Activated B cell treated with CpG ODN at 0.5 μM for 24 hours (primary cell): ENCODE measurements around the gene KRT15. TPM values are rescaled to one million over a fixed set of nuclear protein-coding genes. Genes with fewer than 3 reads are reported as not detected.

ENCODE experiments used
- ATAC-seq: fragments of 200-7000 bp; cut with Tn5 transposase; one replicate; pipeline ENCODE4 v1.10.0; 2021; ENCODE audit warnings: low read depth, mild to moderate bottlenecking, moderate library complexity
- CTCF ChIA-PET: fragments of 350-600 bp; sonication (Branson Sonifier 250); formaldehyde crosslinking; loops from one replicate; lab custom pipeline; 2021; ENCODE audit warnings: antibody characterized with exemption; lab: Charles Lee
- POLR2A ChIA-PET: fragments of 350-600 bp; sonication (Branson Sonifier 250); formaldehyde crosslinking; loops from one replicate; lab custom pipeline; 2021; ENCODE audit warnings: antibody characterized with exemption; lab: Charles Lee
- DNase-seq: peaks from one replicate; pipeline ENCODE4 v3.0.0; 2022
- H3K27ac Mint-ChIP-seq: one replicate; pipeline ENCODE4 v1.8.0; 2020; ENCODE audit warnings: mixed read lengths
- H3K27me3 Mint-ChIP-seq: one replicate; pipeline ENCODE4 v1.8.0; 2021; ENCODE audit warnings: mixed read lengths
- H3K36me3 Mint-ChIP-seq: one replicate; pipeline ENCODE4 v1.8.0; 2021; ENCODE audit warnings: low read depth, mixed read lengths
- H3K4me1 Mint-ChIP-seq: one replicate; pipeline ENCODE4 v1.8.0; 2021; ENCODE audit warnings: mixed read lengths
- H3K4me3 Mint-ChIP-seq: one replicate; pipeline ENCODE4 v1.8.0; 2020; ENCODE audit warnings: mild to moderate bottlenecking, mixed read lengths
- H3K9me3 Mint-ChIP-seq: one replicate; pipeline ENCODE4 v1.8.0; 2020; ENCODE audit warnings: mixed read lengths
- intact Hi-C: fragments of 100-400 bp; cut with micrococcal nuclease; formaldehyde crosslinking; loops from one replicate; pipeline ENCODE4 v1.15.1; 2024
- total RNA-seq: library from RNA; stranded (reverse); gene quantifications from 2 replicates; pipeline ENCODE4 v1.2.3, GENCODE V29; 2022
- TF ChIP-seq, protein P1 (sequence below): fragments of 200-600 bp; IDR thresholded peaks from one replicate; pipeline ENCODE4 v1.8.0; 2022; ENCODE audit warnings: antibody characterized with exemption, mild to moderate bottlenecking

KRT15 gene
- total RNA-seq, 1 donor from 2014 or later: not detected

DNA sequence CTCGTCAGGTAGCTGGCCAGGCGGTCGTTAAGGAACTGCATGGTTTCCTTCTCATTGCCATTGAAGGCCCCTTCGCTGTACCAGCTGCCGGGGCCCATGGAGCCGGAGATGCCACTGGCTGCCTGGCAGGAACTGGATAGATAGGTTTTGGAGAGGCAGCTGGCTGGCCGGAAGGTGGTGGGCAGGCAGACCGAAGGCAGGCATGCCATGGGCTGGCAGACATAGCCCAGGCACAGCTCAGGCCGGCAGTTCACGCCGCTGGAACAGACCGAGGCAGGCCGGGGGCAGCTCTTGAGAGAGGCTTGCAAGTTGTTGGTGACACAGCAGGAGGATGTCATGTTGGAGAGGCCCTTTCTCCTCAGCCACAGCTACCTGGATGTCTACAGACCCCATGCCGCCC, 51.7 kb downstream of the KRT15 start, which contains the start of gene KRT32:
Gene KRT32 (minus strand): TSS at position 399 of the 400 bp plus-strand sequence. CDS start 61 bp downstream, at position 338.
- POLR2A ChIA-PET: no interaction called here
- Mint-ChIP-seq H3K9me3 (peaks cover 7% of the 10 kb centered on the region), H3K36me3 (no peaks in the 10 kb centered on the region), H3K4me3 (no peak within 1 kb of the TSS), H3K27ac (no peak within 1 kb of the TSS), H3K27me3 (peaks cover 16% of the 10 kb centered on the region), H3K4me1 (no peaks in the 10 kb centered on the region)
- DNase-seq: no peak
- no peak for ATAC-seq
- TF ChIP-seq, protein P1, sequence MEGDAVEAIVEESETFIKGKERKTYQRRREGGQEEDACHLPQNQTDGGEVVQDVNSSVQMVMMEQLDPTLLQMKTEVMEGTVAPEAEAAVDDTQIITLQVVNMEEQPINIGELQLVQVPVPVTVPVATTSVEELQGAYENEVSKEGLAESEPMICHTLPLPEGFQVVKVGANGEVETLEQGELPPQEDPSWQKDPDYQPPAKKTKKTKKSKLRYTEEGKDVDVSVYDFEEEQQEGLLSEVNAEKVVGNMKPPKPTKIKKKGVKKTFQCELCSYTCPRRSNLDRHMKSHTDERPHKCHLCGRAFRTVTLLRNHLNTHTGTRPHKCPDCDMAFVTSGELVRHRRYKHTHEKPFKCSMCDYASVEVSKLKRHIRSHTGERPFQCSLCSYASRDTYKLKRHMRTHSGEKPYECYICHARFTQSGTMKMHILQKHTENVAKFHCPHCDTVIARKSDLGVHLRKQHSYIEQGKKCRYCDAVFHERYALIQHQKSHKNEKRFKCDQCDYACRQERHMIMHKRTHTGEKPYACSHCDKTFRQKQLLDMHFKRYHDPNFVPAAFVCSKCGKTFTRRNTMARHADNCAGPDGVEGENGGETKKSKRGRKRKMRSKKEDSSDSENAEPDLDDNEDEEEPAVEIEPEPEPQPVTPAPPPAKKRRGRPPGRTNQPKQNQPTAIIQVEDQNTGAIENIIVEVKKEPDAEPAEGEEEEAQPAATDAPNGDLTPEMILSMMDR: no peak
- intact Hi-C loops: no loop called here
- CTCF ChIA-PET: no interaction called here

DNA sequence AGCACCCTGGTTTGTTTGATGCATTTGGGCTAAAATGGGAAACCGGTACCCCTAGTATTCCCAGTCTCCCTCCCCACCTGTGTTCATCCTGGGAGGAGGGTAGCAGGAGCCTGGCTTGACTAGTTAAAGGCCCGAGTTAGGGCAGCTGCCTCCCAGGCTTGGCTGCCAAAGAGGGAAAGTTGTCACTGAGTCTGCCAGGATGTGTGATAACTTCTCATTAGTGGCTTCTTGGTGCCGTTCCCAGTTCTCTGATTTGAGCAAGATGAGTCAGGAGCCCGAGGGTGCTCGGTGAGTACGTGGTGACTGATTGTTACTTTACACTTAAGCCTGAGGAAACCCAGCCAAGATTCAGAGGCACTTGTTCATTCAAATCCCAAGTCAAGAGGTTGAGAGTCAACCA, 54.0 kb downstream of the KRT15 start:
- POLR2A ChIA-PET: no interaction called here
- no peaks in the 10 kb centered on the region for H3K4me1 Mint-ChIP-seq
- intact Hi-C loops: no loop called here
- H3K36me3 Mint-ChIP-seq: no peaks in the 10 kb centered on the region
- H3K27me3 Mint-ChIP-seq: peaks cover 28% of the 10 kb centered on the region
- H3K9me3 Mint-ChIP-seq: peaks cover 7% of the 10 kb centered on the region
- CTCF ChIA-PET: no interaction called here
- TF ChIP-seq, protein P1: no peak
- H3K4me3 Mint-ChIP-seq: no peak overlapping the region
- no peak for ATAC-seq
- DNase-seq: no peak
- H3K27ac Mint-ChIP-seq: no peak overlapping the region

DNA sequence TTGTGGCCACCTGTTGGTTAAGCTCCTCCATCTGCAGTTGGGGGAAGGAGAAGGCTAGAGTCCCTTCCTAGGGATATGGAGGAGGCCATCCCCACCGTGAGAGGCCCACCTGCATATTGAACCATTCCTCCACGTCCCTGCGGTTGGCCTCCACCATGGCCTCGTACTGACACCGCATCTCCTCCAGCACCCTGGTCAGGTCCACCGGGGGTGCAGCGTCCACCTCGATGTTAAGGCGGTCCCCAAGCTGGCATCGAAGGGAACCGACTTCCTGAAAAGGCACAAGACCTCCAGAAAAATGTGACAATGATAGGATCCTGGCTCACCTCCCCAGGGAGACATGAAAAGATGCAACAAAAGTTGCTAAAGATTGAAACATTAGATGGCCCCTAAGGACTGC, 54.5 kb downstream of the KRT15 start:
- intact Hi-C loops: no loop called here
- Mint-ChIP-seq H3K27ac (no peak overlapping the region), H3K4me3 (no peak overlapping the region), H3K27me3 (peaks cover 27% of the 10 kb centered on the region), H3K4me1 (no peaks in the 10 kb centered on the region), H3K9me3 (peaks cover 7% of the 10 kb centered on the region), H3K36me3 (no peaks in the 10 kb centered on the region)
- TF ChIP-seq, protein P1: no peak
- DNase-seq: no peak
- ATAC-seq: no peak
- POLR2A ChIA-PET: no interaction called here
- CTCF ChIA-PET: no interaction called here

DNA sequence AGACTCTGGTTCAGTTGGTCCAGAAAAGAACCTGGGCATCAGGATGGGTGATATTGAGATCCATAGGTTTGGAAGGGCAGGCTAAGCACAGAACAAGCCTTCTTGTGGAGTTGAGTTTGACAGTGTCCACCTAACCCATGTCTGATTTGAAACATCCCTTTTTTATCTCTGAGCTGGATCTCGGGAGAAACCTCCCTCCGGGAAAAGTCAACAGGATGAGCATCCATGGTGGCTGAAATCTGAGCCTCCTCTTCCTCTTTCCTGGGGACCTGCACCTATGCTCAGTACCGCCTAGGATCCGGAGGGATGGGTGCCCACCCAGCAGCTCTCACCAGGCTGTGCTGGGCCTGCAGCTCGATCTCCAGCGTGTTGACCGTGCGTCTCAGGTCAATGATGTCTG, 54.9 kb downstream of the KRT15 start:
- TF ChIP-seq, protein P1: no peak
- Mint-ChIP-seq H3K27me3 (peaks cover 26% of the 10 kb centered on the region), H3K27ac (no peak overlapping the region), H3K4me1 (no peaks in the 10 kb centered on the region), H3K36me3 (no peaks in the 10 kb centered on the region), H3K4me3 (no peak overlapping the region), H3K9me3 (peaks cover 7% of the 10 kb centered on the region)
- CTCF ChIA-PET: no interaction called here
- intact Hi-C loops: no loop called here
- ATAC-seq: no peak
- POLR2A ChIA-PET: no interaction called here
- DNase-seq: no peak

Other genes starting within 250 kb of the KRT15 start
- gene KRTAP9-7, start 243.2 kb downstream of the KRT15 start, total RNA-seq: not detected in 2 replicates
- not detected in 2 replicates for gene KRTAP29-1, start 216.0 kb downstream of the KRT15 start, total RNA-seq
- gene KRTAP16-1, start 209.6 kb downstream of the KRT15 start, total RNA-seq: not detected in 2 replicates
- gene KRTAP17-1, start 203.2 kb downstream of the KRT15 start, total RNA-seq: not detected in 2 replicates
- not detected in 2 replicates for gene KRT33A, start 168.1 kb downstream of the KRT15 start, total RNA-seq
- gene KRT33B, start 149.1 kb downstream of the KRT15 start, total RNA-seq: not detected in 2 replicates
- not detected in 2 replicates for gene KRT34, start 136.6 kb downstream of the KRT15 start, total RNA-seq
- not detected in 2 replicates for gene KRT31, start 121.3 kb downstream of the KRT15 start, total RNA-seq
- not detected in 2 replicates for gene KRT37, start 94.3 kb downstream of the KRT15 start, total RNA-seq
- not detected in 2 replicates for gene KRT38, start 77.9 kb downstream of the KRT15 start, total RNA-seq
- not detected in 2 replicates for gene KRT32, start 51.5 kb downstream of the KRT15 start, total RNA-seq
- not detected in 2 replicates for gene KRT35, start 37.7 kb downstream of the KRT15 start, total RNA-seq
- gene KRT36, start 29.0 kb downstream of the KRT15 start, total RNA-seq: not detected in 2 replicates
- gene KRT13, start 13.3 kb downstream of the KRT15 start, total RNA-seq: not detected in 2 replicates
- not detected in 2 replicates for gene KRT19, start 9.4 kb upstream of the KRT15 start, total RNA-seq
- gene KRT9, start 53.2 kb upstream of the KRT15 start, total RNA-seq: not detected in 2 replicates
- not detected in 2 replicates for gene KRT14, start 68.0 kb upstream of the KRT15 start, total RNA-seq
- not detected in 2 replicates for gene KRT16, start 93.9 kb upstream of the KRT15 start, total RNA-seq
- gene KRT17, start 105.7 kb upstream of the KRT15 start, total RNA-seq: not detected in 2 replicates
- 843 and 900 TPM in 2 replicates for gene EIF1, start 170.0 kb upstream of the KRT15 start, total RNA-seq
- gene GAST, start 193.4 kb upstream of the KRT15 start, total RNA-seq: not detected in 2 replicates
- gene HAP1, start 215.8 kb upstream of the KRT15 start, total RNA-seq: 0.10 and 0.11 TPM in 2 replicates